A172 (cell line): ENCODE data around the gene SCOC. TPM values are rescaled to one million over a fixed set of nuclear protein-coding genes. Genes with fewer than 3 reads are reported as not detected.

ENCODE experiments used
- total RNA-seq: library from RNA; depleted of rRNA; stranded (reverse); fragments of >200 nt; shearing (Covaris generic); gene quantifications from 2 replicates; pipeline ENCODE4 v1.2.3, GENCODE V29; 2014; rRNA removed

SCOC gene
- total RNA-seq, 1 experiment from 2014 or later, result 159 TPM

Other genes with a start within 250 kb of the SCOC start
- gene MAML3, start 219.5 kb upstream of the SCOC start, total RNA-seq, result 0.07 and 0.14 TPM in 2 replicates
- 0.53 and 1.3 TPM in 2 replicates for gene CLGN, start 54.0 kb downstream of the SCOC start, total RNA-seq
- not detected in 2 replicates for gene MGAT4D, start 124.6 kb downstream of the SCOC start, total RNA-seq
- gene ELMOD2, start 150.5 kb downstream of the SCOC start, total RNA-seq, result 29.8 and 38.8 TPM in 2 replicates
- not detected in 2 replicates for gene UCP1, start 195.3 kb downstream of the SCOC start, total RNA-seq